Measurements from ENCODE around the gene NRAS. TPM values are rescaled to one million over a fixed set of nuclear protein-coding genes. Genes with fewer than 3 reads are reported as not detected.
"Not testable (repeated sequence)": the region's sequence is repeated elsewhere in the genome, so short reads cannot be mapped to it uniquely, and the experiment has no call there.

The NRAS gene
- total and polyA plus RNA-seq, 9 of the 15 experiments (the other 6 are each of a cell fraction or from before 2014, with no cell fraction given): 40.7 to 94.5 (median 75.4) TPM

- peak; percentile 25; the same call in 1 of the 2 replicates for TF ChIP-seq GATA2 (CRISPR knock-in tag; IDR thresholded peaks at IDR 0.05)
- peak in 1 of 3 experiments; percentile 28 for TF ChIP-seq YY1 (IDR thresholded peaks at IDR 0.05; ENCODE audit: borderline replicate concordance in 1 of 3, control insufficient read depth in 1 of 3, extremely low read depth in 1 of 3, insufficient read depth in 3 of 3, insufficient read length in 1 of 3, insufficient replicate concordance in 2 of 3, low read depth in 1 of 3, low read length in 2 of 3)
- no peak for TF ChIP-seq SRSF3 (IDR thresholded peaks at IDR 0.05; ENCODE audit: insufficient read depth, low read length)
- TF ChIP-seq ZBTB26 (CRISPR knock-in tag; IDR thresholded peaks at IDR 0.05): 0 out of 2 replicates have a peak, but pooled peaks have one; percentile 53
- TF ChIP-seq SOX6 (IDR thresholded peaks at IDR 0.05): peak; percentile 45; the same call in 1 of the 2 replicates
These were observed 38.7 kb upstream of the NRAS start (continued) for GRCh38 chr1:114755006-114755931.

GRCh38 chr1:114753702-114754101 lies 37.1 kb upstream of the NRAS start:
- H2AFZ ChIP-seq (ENCODE audit: low read depth, low read length); H3K27me3 ChIP-seq (ENCODE audit: control insufficient read depth in 2 of 2, insufficient read depth in 2 of 2, low read length in 2 of 2); H3K9me3 ChIP-seq (replicated peaks; ENCODE audit: control insufficient read depth, insufficient read depth, low read depth, low read length); H3K9me1 ChIP-seq (ENCODE audit: control insufficient read depth, insufficient read depth, low read length); H3K4me3 ChIP-seq; H3K27ac ChIP-seq (ENCODE audit: extremely low read depth, low read depth, low read length); H3K4me2 ChIP-seq (ENCODE audit: insufficient read depth, low read length); FAIRE-seq; BruUV-seq (replicated peaks); in situ Hi-C loops (cut with MboI); ATAC-seq; H3K9ac ChIP-seq (ENCODE audit: insufficient read depth in 1 of 2, low read depth in 2 of 2, low read length in 2 of 2); CTCF ChIA-PET (ENCODE audit: low intra/inter-chr PET ratio); DNase-seq (ENCODE audit: extremely low read depth in 1 of 4, low spot score in 3 of 4): not testable (repeated sequence)
- Histone ChIP-seq H4K20me1 (replicated peaks; ENCODE audit: control insufficient read depth, insufficient read depth, low read length) (peaks cover 62% of the 10 kb centered on the region), H3K36me3 (ENCODE audit: control insufficient read depth, insufficient read depth, low read length) (peaks cover 69% of the 10 kb centered on the region), H3K4me1 (replicated peaks in 1 of 2; ENCODE audit: control insufficient read depth in 2 of 2, insufficient read depth in 2 of 2, low read length in 2 of 2) (peaks cover 3 to 33% of the 10 kb centered on the region in 2 experiments; a peak in 4 of 5 replicates), H3K79me2 (ENCODE audit: control insufficient read depth, insufficient read depth, low read length) (peaks cover 92% of the 10 kb centered on the region)
- intact Hi-C loops (cut with micrococcal nuclease): loop anchor here (10.0 kb wide), 1 partner anchor 409 kb away; no protein-coding TSS in a partner anchor
- WGBS (ENCODE audit: insufficient coverage, low coverage, missing lambda C conversion rate): 89% methylated on average over 5 of the region's 6 CpGs
- TF ChIP-seq ZBTB11 (CRISPR knock-in tag; IDR thresholded peaks at IDR 0.05): 0 out of 6 replicates have a peak, but pooled peaks of 1 of the 3 experiments have one; percentile 4
- POLR2A ChIA-PET: interaction anchor here (1.0 to 1.4 kb wide), 2 partner anchors 12 to 32 kb away, joined by 4 to 5 read pairs; no protein-coding TSS in a partner anchor
